RCC 7860 (cell line): ENCODE results near the gene IQGAP2.
"Not testable (repeated sequence)": the region's sequence is repeated elsewhere in the genome, so short reads cannot be mapped to it uniquely, and the experiment has no call there.

Experiments
- DNase-seq: peaks from one replicate; pipeline ENCODE4 v3.0.0-alpha.2; 2015; ENCODE audit warnings: low spot score
- FAIRE-seq: peaks from 2 replicates; lab custom pipeline; 2012; peaks lifted over from hg19 to GRCh38; lab: Jason Lieb, UNC

Gene IQGAP2, protein sequence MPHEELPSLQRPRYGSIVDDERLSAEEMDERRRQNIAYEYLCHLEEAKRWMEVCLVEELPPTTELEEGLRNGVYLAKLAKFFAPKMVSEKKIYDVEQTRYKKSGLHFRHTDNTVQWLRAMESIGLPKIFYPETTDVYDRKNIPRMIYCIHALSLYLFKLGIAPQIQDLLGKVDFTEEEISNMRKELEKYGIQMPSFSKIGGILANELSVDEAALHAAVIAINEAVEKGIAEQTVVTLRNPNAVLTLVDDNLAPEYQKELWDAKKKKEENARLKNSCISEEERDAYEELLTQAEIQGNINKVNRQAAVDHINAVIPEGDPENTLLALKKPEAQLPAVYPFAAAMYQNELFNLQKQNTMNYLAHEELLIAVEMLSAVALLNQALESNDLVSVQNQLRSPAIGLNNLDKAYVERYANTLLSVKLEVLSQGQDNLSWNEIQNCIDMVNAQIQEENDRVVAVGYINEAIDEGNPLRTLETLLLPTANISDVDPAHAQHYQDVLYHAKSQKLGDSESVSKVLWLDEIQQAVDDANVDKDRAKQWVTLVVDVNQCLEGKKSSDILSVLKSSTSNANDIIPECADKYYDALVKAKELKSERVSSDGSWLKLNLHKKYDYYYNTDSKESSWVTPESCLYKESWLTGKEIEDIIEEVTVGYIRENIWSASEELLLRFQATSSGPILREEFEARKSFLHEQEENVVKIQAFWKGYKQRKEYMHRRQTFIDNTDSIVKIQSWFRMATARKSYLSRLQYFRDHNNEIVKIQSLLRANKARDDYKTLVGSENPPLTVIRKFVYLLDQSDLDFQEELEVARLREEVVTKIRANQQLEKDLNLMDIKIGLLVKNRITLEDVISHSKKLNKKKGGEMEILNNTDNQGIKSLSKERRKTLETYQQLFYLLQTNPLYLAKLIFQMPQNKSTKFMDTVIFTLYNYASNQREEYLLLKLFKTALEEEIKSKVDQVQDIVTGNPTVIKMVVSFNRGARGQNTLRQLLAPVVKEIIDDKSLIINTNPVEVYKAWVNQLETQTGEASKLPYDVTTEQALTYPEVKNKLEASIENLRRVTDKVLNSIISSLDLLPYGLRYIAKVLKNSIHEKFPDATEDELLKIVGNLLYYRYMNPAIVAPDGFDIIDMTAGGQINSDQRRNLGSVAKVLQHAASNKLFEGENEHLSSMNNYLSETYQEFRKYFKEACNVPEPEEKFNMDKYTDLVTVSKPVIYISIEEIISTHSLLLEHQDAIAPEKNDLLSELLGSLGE (N-terminal part only)

DNA sequence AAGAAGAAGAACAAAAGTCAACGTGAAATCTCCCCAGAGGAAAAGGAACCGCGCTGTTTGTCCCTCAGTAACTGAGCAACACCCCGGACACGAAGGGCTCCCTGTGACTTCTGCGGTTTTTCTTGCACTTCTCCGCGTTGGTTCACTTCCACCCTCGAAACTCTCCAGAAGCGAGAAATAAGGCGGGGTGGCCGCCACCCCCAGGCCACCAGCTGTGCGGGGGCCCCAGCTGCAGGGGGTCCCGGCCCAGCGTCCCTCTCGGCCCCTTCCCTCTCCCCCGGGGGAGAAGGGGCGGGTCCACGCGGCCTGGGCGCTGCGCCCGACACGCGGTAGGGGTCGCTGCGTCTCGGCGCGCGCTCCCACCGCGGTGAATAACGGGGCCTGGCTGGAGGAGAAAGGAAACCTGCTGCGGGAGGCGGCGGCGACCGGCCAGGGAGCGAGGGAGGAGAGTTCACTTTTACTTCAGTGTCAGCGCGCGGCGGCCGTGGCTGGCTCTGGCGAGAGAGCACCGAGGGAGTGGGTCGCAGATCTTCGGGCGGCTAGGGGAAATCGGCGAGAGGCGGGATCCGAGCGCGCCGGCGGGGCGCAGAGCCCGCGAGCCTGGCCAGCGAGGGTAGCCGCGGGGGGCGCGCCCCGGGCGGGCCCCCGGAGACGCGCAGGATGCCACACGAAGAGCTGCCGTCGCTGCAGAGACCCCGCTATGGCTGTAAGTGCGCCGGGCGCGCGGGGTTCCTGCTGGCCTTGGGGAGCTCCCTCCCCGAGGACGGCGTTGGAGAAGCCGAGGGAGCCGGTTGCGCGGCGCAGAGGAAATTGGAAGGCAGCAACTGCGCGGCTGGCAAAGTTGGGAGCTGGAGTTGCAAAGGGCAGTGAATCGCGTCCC lies at the start of gene IQGAP2:
TSS of gene IQGAP2 (plus strand) at position 400 of the 880 bp plus-strand sequence. CDS start at position 661, 261 bp downstream.
- no peak for FAIRE-seq
- DNase-seq, result no peak

GRCh38 chr5:76356887-76357286 lies 46.2 kb upstream of the IQGAP2 start:
- no peak for FAIRE-seq
- no peak for DNase-seq

GRCh38 chr5:76363352-76364225 lies 39.5 kb upstream of the IQGAP2 start:
- FAIRE-seq (no peak), DNase-seq (no peak)

- FAIRE-seq (no peak), DNase-seq (no peak)
Observed at GRCh38 chr5:76364226-76364589, 38.9 kb upstream of the IQGAP2 start.

GRCh38 chr5:76365561-76365960 lies 37.5 kb upstream of the IQGAP2 start:
- DNase-seq, result no peak
- no peak for FAIRE-seq

- DNase-seq (no peak), FAIRE-seq (no peak)
Observed at GRCh38 chr5:76366596-76366995, 36.5 kb upstream of the IQGAP2 start.

GRCh38 chr5:76367623-76368371 lies 35.3 kb upstream of the IQGAP2 start:
- FAIRE-seq, result no peak
- no peak for DNase-seq

DNA sequence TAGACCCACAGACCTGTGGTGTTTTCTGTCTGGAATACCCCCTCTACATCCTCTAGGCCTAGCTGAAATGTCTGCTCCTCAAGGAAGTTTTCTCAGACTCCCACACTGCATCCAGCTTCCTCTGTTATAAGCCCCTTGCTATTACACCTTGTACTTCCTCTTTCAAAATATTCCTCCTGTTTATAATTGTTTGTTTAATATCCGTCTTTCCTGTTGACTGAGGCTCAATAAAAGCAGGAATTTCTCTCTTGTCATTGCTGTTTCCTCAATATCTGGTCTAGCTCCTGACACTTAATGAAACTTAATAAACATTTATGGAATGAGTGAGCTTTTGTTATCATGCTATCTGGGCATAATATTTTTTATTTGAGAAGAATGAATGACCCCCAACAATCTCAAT lies 34.1 kb upstream of the IQGAP2 start:
- no peak for FAIRE-seq
- no peak for DNase-seq

GRCh38 chr5:76369668-76370067 lies 33.4 kb upstream of the IQGAP2 start:
- not testable (repeated sequence) for FAIRE-seq, DNase-seq

DNA sequence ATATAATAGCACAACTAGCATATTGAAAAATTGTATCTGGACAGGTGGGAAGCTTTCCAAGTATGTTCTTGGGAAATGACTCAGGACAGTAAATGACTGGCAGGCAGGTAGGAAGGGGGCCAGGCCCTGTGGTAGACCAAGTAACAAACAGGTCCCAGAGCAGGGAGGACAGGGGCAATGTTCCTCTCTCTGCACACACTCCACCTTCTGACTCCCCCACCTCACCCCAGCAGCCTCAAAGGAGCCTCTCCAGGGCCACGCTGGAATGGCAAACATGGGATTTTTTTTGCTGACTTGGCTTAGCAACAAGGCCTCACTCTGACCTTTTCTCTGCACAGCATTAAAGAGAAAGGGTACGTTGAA lies 31.1 kb upstream of the IQGAP2 start:
- FAIRE-seq (no peak), DNase-seq (no peak)

- FAIRE-seq, result peak; percentile 62
- peak; percentile 89 for DNase-seq
Observed at GRCh38 chr5:76372323-76373054, 30.6 kb upstream of the IQGAP2 start.

GRCh38 chr5:76376148-76376865 lies 26.8 kb upstream of the IQGAP2 start:
- FAIRE-seq (no peak), DNase-seq (no peak)

DNA sequence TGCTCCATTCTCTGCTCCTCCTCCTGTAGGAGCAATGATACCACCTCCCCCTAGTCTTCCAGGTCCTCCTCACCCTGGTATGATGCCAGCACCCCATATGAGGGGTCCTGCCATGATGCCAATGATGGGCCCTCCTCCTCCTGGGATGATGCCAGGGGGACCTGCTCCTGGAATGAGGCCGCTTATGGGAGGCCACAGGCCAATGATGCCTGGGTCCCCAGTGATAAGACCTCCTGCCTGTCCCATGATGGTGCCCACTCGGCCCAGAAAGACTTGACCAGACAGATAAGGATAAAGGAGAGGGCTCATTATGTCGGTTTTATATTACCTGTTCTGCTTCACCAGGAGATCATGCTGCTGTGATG lies 26.2 kb upstream of the IQGAP2 start:
- no peak for DNase-seq
- no peak for FAIRE-seq

DNA sequence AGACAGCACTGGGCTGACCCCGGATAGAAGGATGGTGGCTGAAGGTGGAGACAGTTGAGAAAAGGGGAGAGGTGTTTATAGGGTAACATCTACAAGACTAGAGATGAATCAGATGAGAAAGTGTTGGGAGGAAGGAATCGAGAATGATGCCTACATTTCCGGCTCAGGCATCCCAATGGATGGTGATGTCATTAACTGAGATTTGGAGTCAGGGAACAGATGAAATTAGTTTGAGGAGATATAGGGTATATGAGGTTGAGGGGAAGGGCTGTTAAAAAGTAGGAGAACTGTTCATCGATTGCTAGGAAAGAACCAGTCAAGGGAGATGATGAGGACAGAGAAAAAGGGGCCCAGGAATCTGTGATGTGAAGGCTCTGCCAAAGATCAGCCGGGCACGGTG lies 24.7 kb upstream of the IQGAP2 start:
- DNase-seq (no peak), FAIRE-seq (no peak)

GRCh38 chr5:76379316-76379715 lies 23.8 kb upstream of the IQGAP2 start:
- FAIRE-seq (no peak), DNase-seq (no peak)

GRCh38 chr5:76379855-76380254 lies 23.2 kb upstream of the IQGAP2 start:
- FAIRE-seq (no peak), DNase-seq (no peak)

GRCh38 chr5:76380346-76381066 lies 22.6 kb upstream of the IQGAP2 start:
- no peak for FAIRE-seq
- DNase-seq, result no peak
